ENCODE results near the gene ADAM12. TPM values are rescaled to one million over a fixed set of nuclear protein-coding genes. Genes with fewer than 3 reads are reported as not detected.

Gene ADAM12
- total RNA-seq, 1 experiment from 2014 or later, result not detected

DNA sequence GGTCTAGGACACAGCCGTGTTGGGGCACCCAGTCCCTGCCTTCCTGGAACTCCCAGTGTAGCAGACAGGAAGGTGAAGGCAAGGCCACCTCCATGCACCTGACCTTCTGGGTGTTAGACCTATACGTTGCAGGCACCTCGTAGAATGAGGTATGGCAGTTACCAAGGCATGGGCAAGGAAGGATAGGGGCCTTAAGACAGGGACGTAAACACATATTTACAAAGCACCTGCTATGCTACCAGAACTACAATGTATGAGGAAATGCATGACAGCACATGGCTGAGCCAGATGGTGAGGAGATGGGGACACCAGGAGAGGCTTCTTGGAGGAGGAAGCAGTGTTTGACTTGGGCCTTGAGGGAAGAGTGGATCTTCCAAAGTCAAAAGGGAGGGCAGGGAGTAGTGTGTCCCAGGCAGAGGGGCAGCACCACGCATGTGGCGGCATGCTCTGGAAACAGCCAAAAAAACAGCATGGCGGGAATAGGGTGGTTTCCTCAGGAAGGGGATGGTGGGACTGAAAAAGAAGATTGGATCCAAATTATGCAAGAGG lies 260.7 kb downstream of the ADAM12 start:
- Mint-ChIP-seq H3K36me3 (ENCODE audit: insufficient read depth, unreplicated experiment) (no peaks in the 10 kb centered on the region), H3K4me1 (ENCODE audit: low read depth, unreplicated experiment) (no peaks in the 10 kb centered on the region), H3K27me3 (ENCODE audit: unreplicated experiment) (no peaks in the 10 kb centered on the region), H3K9me3 (ENCODE audit: low read depth, unreplicated experiment) (no peaks in the 10 kb centered on the region), H3K4me3 (ENCODE audit: low read depth, unreplicated experiment) (no peak overlapping the region), H3K27ac (ENCODE audit: unreplicated experiment) (no peak overlapping the region)
- intact Hi-C loops (cut with micrococcal nuclease; ENCODE audit: unreplicated experiment), result no loop called here
- CTCF ChIA-PET, result no interaction called here
- no TSS peak for BruUV-seq (replicated peaks)
- TF ChIP-seq, protein P1, sequence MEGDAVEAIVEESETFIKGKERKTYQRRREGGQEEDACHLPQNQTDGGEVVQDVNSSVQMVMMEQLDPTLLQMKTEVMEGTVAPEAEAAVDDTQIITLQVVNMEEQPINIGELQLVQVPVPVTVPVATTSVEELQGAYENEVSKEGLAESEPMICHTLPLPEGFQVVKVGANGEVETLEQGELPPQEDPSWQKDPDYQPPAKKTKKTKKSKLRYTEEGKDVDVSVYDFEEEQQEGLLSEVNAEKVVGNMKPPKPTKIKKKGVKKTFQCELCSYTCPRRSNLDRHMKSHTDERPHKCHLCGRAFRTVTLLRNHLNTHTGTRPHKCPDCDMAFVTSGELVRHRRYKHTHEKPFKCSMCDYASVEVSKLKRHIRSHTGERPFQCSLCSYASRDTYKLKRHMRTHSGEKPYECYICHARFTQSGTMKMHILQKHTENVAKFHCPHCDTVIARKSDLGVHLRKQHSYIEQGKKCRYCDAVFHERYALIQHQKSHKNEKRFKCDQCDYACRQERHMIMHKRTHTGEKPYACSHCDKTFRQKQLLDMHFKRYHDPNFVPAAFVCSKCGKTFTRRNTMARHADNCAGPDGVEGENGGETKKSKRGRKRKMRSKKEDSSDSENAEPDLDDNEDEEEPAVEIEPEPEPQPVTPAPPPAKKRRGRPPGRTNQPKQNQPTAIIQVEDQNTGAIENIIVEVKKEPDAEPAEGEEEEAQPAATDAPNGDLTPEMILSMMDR (IDR thresholded peaks at IDR 0.05; ENCODE audit: unreplicated experiment), result no peak
- no peak for DNase-seq

GRCh38 chr10:126126866-126127265 lies 261.4 kb downstream of the ADAM12 start:
- no peaks in the 10 kb centered on the region for H3K4me1 Mint-ChIP-seq (ENCODE audit: low read depth, unreplicated experiment)
- CTCF ChIA-PET, result no interaction called here
- H3K9me3 Mint-ChIP-seq (ENCODE audit: low read depth, unreplicated experiment), result no peaks in the 10 kb centered on the region
- TF ChIP-seq, protein P1 (IDR thresholded peaks at IDR 0.05; ENCODE audit: unreplicated experiment), result no peak
- H3K27ac Mint-ChIP-seq (ENCODE audit: unreplicated experiment), result no peak overlapping the region
- intact Hi-C loops (cut with micrococcal nuclease; ENCODE audit: unreplicated experiment), result no loop called here
- no peaks in the 10 kb centered on the region for H3K27me3 Mint-ChIP-seq (ENCODE audit: unreplicated experiment)
- no peak overlapping the region for H3K4me3 Mint-ChIP-seq (ENCODE audit: low read depth, unreplicated experiment)
- H3K36me3 Mint-ChIP-seq (ENCODE audit: insufficient read depth, unreplicated experiment), result no peaks in the 10 kb centered on the region
- DNase-seq, result no peak
- BruUV-seq (replicated peaks), result no TSS peak

DNA sequence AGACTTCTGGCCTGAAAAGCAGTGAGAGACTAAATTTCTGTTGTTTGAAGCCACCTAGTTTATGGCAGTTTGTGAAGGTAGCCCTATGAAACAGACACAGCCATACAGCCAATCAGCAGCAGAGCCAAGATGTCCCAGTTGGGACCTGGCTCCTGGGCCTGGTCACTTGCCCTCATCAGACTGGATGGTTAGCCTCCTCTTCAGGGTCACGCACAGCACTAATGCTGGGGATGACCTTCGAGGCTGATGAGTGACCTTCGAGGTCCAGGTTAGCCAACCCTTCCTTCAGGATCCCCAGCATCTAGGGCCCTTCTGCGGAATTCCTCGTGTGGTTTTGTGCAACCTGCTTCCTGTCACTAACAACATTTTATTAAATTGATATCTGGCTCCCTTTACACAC lies 262.3 kb downstream of the ADAM12 start:
- Mint-ChIP-seq H3K27ac (ENCODE audit: unreplicated experiment) (no peak overlapping the region), H3K36me3 (ENCODE audit: insufficient read depth, unreplicated experiment) (no peaks in the 10 kb centered on the region), H3K27me3 (ENCODE audit: unreplicated experiment) (no peaks in the 10 kb centered on the region), H3K4me1 (ENCODE audit: low read depth, unreplicated experiment) (no peaks in the 10 kb centered on the region), H3K9me3 (ENCODE audit: low read depth, unreplicated experiment) (no peaks in the 10 kb centered on the region), H3K4me3 (ENCODE audit: low read depth, unreplicated experiment) (no peak overlapping the region)
- CTCF ChIA-PET, result no interaction called here
- DNase-seq, result no peak
- TF ChIP-seq, protein P1 (IDR thresholded peaks at IDR 0.05; ENCODE audit: unreplicated experiment), result no peak
- no TSS peak for BruUV-seq (replicated peaks)
- intact Hi-C loops (cut with micrococcal nuclease; ENCODE audit: unreplicated experiment), result no loop called here

- H3K27ac Mint-ChIP-seq (ENCODE audit: unreplicated experiment), result no peak overlapping the region
- CTCF ChIA-PET, result no interaction called here
- no peaks in the 10 kb centered on the region for H3K27me3 Mint-ChIP-seq (ENCODE audit: unreplicated experiment)
- no peaks in the 10 kb centered on the region for H3K4me1 Mint-ChIP-seq (ENCODE audit: low read depth, unreplicated experiment)
- DNase-seq, result no peak
- H3K9me3 Mint-ChIP-seq (ENCODE audit: low read depth, unreplicated experiment), result peaks cover 2% of the 10 kb centered on the region
- no peaks in the 10 kb centered on the region for H3K36me3 Mint-ChIP-seq (ENCODE audit: insufficient read depth, unreplicated experiment)
- TF ChIP-seq, protein P1 (IDR thresholded peaks at IDR 0.05; ENCODE audit: unreplicated experiment), result no peak
- no peak overlapping the region for H3K4me3 Mint-ChIP-seq (ENCODE audit: low read depth, unreplicated experiment)
- intact Hi-C loops (cut with micrococcal nuclease; ENCODE audit: unreplicated experiment), result no loop called here
- no TSS peak for BruUV-seq (replicated peaks)
These were observed 263.5 kb downstream of the ADAM12 start for GRCh38 chr10:126124668-126125349.

Data from Calu3 (cell line).